ENCODE results near the gene UBE2L5. TPM values are rescaled to one million over a fixed set of nuclear protein-coding genes. Genes with fewer than 3 reads are reported as not detected.

UBE2L5 gene
- total and polyA plus RNA-seq, 2 donors (not counting 3 experiments of a cell fraction or from before 2014, with no cell fraction given) = not detected

GRCh38 chr13:30464496-30465342 is 42.4 kb downstream of the UBE2L5 start:
- intact Hi-C loops (cut with micrococcal nuclease) = loop anchor here (1.0 to 10.0 kb wide), 7 partner anchors 56 to 401 kb away; partner anchors contain the start of genes KATNAL1 and USPL1
- no peaks in the 10 kb centered on the region for H4K20me1 ChIP-seq (replicated peaks; ENCODE audit: control insufficient read depth, extremely low read depth, insufficient read depth, low read length)
- FAIRE-seq (no peak), DNase-seq (ENCODE audit: low read depth, low spot score) (no peak)
- H3K27ac ChIP-seq (ENCODE audit: insufficient read depth, low read depth, low read length) = peak overlapping the region; percentile 83
- BruUV-seq (replicated peaks) = TSS peak; percentile 32
- ChIA-PET POLR2A (interaction anchor here (0.9 kb wide), 1 partner anchor 43 kb away, joined by 5 read pairs; the partner anchor contains the start of gene UBE2L5), CTCF (interaction anchor here (0.6 to 3.7 kb wide), 4 partner anchors 152 to 580 kb away, joined by 3 to 19 read pairs (median 4); no protein-coding TSS in a partner anchor)
- TF ChIP-seq MAX (IDR thresholded peaks at IDR 0.05; ENCODE audit: insufficient read depth, insufficient read length) (no peak), GATA2 (IDR thresholded peaks at IDR 0.05; ENCODE audit: insufficient read depth, insufficient read length, low read depth, low read length) (no peak), POLR2AphosphoS5 (IDR thresholded peaks at IDR 0.05; ENCODE audit: insufficient read depth, low read depth, low read length) (peak; percentile 30), FOS (IDR thresholded peaks at IDR 0.05; ENCODE audit: borderline replicate concordance, insufficient read depth, low read length) (no peak), EZH2 (IDR thresholded peaks at IDR 0.05; ENCODE audit: borderline replicate concordance, low read depth, low read length, severe bottlenecking) (no peak)
- H3K4me1 ChIP-seq (ENCODE audit: control insufficient read depth, extremely low read depth, insufficient read depth, low read length) = peaks cover 25% of the 10 kb centered on the region
- H3K4me2 ChIP-seq (ENCODE audit: insufficient read depth, low read length) = peak overlapping the region; percentile 89
- no peak overlapping the region for H2AFZ ChIP-seq (ENCODE audit: low read depth, low read length)
- peak overlapping the region; percentile 48 to 90 (median 63) for H3K4me3 ChIP-seq (replicated peaks in 1 of 3; ENCODE audit: insufficient read depth in 1 of 3, low read depth in 1 of 3, low read length in 3 of 3)
- peaks cover 29% of the 10 kb centered on the region for H3K79me2 ChIP-seq (ENCODE audit: control insufficient read depth, insufficient read depth, low read length)
- no peaks in the 10 kb centered on the region for H3K9me3 ChIP-seq (replicated peaks; ENCODE audit: control insufficient read depth, insufficient read depth, low read length)
- dilution Hi-C loops (cut with MboI; ENCODE audit: extremely low pct_ligation_motif_present, low sequenced_read_pairs) = no loop called here
- peak overlapping the region; percentile 91 for H3K9ac ChIP-seq (replicated peaks; ENCODE audit: extremely low read depth, insufficient read depth, low read length)
- no peaks in the 10 kb centered on the region for H3K27me3 ChIP-seq (ENCODE audit: control insufficient read depth in 2 of 2, insufficient read depth in 2 of 2, low read length in 2 of 2)
- peaks cover 1 to 14% of the 10 kb centered on the region in 2 experiments for H3K36me3 ChIP-seq (ENCODE audit: control insufficient read depth in 2 of 2, extremely low read depth in 1 of 2, insufficient read depth in 2 of 2, low read length in 2 of 2)
- no peaks in the 10 kb centered on the region for H3K9me1 ChIP-seq (replicated peaks; ENCODE audit: control insufficient read depth, extremely low read depth, insufficient read depth, low read length)

Data from endothelial cell of umbilical vein (primary cell).